RWPE2 (cell line): ENCODE data around the gene EXOC6B.
A peak's percentile ranks its signal among the peaks of the same experiment; 100 is the strongest.

Experiments used
- ATAC-seq: fragments of 200-7000 bp; cut with Tn5 transposase; 3 replicates; pipeline ENCODE4 v1.9.1; 2021; ENCODE audit warnings: low read depth
- DNase-seq: peaks from one replicate; pipeline ENCODE4 v3.0.0-alpha.2; 2020; ENCODE audit warnings: low spot score
- H3K27ac ChIP-seq: fragments of 450-650 bp; 2 replicates; pipeline ENCODE4 v1.5.1; 2017; ENCODE audit warnings: mild to moderate bottlenecking; ENCODE audit not compliant: poor library complexity, severe bottlenecking
- H3K27me3 ChIP-seq: fragments of 250-450 bp; sonication (Bioruptor Pico); 2 replicates; pipeline ENCODE4 v1.5.1; 2021; ENCODE audit warnings: mild to moderate bottlenecking, moderate library complexity; ENCODE audit not compliant: insufficient read depth, poor library complexity, severe bottlenecking
- H3K36me3 ChIP-seq: fragments of 250-450 bp; sonication (Bioruptor Pico); 2 replicates; pipeline ENCODE4 v1.5.1; 2020; ENCODE audit warnings: low read depth, mild to moderate bottlenecking, moderate library complexity
- H3K4me1 ChIP-seq: fragments of 250-450 bp; sonication (Bioruptor Pico); 2 replicates; pipeline ENCODE4 v1.5.1; 2021; ENCODE audit warnings: mild to moderate bottlenecking, moderate library complexity; ENCODE audit not compliant: insufficient read depth, poor library complexity, severe bottlenecking
- H3K4me3 ChIP-seq: fragments of 250-450 bp; sonication (Bioruptor Pico); 2 replicates; pipeline ENCODE4 v1.5.1; 2021; ENCODE audit warnings: mild to moderate bottlenecking, moderate library complexity; ENCODE audit not compliant: severe bottlenecking
- H3K9me3 ChIP-seq: fragments of 250-450 bp; sonication (Bioruptor Pico); 2 replicates; pipeline ENCODE4 v1.5.1; 2021; ENCODE audit warnings: mild to moderate bottlenecking, moderate library complexity; ENCODE audit not compliant: severe bottlenecking
- TF ChIP-seq, protein P1 (sequence below): fragments of 450-650 bp; IDR thresholded peaks from one replicate; pipeline ENCODE4 v1.5.1; 2017; ENCODE audit warnings: mild to moderate bottlenecking, moderate library complexity; ENCODE audit not compliant: poor library complexity, severe bottlenecking

Gene EXOC6B

DNA sequence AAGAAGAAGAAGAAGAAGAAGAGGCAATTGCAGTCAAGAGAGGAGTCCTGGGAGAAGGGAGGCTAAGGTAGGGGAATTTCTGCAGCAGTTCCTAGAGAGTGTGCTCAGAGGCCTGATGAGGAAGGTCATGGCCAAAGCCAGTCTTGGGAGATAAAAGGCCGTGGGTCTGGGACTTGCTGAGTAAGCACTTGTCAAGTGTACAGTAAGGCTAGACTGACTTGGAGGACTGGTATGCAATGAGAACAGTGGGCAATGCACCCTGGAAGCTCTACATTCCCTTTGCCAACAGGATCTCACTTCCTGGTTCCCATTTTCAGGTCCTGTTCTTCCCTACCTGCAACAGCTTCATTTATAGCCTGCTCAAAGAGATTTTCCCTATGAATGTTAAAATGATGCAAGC, 649.6 kb downstream of the EXOC6B start:
- H3K4me1 ChIP-seq, result no peaks in the 10 kb centered on the region
- DNase-seq, result no peak
- no peak for ATAC-seq
- no peak overlapping the region for H3K4me3 ChIP-seq
- no peaks in the 10 kb centered on the region for H3K9me3 ChIP-seq
- no peaks in the 10 kb centered on the region for H3K36me3 ChIP-seq
- TF ChIP-seq, protein P1, sequence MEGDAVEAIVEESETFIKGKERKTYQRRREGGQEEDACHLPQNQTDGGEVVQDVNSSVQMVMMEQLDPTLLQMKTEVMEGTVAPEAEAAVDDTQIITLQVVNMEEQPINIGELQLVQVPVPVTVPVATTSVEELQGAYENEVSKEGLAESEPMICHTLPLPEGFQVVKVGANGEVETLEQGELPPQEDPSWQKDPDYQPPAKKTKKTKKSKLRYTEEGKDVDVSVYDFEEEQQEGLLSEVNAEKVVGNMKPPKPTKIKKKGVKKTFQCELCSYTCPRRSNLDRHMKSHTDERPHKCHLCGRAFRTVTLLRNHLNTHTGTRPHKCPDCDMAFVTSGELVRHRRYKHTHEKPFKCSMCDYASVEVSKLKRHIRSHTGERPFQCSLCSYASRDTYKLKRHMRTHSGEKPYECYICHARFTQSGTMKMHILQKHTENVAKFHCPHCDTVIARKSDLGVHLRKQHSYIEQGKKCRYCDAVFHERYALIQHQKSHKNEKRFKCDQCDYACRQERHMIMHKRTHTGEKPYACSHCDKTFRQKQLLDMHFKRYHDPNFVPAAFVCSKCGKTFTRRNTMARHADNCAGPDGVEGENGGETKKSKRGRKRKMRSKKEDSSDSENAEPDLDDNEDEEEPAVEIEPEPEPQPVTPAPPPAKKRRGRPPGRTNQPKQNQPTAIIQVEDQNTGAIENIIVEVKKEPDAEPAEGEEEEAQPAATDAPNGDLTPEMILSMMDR, result no peak
- no peak overlapping the region for H3K27ac ChIP-seq
- no peaks in the 10 kb centered on the region for H3K27me3 ChIP-seq

GRCh38 chr2:72175636-72176035, 650.2 kb downstream of the EXOC6B start:
- Histone ChIP-seq H3K4me3 (no peak overlapping the region), H3K27ac (no peak overlapping the region), H3K36me3 (no peaks in the 10 kb centered on the region), H3K27me3 (no peaks in the 10 kb centered on the region), H3K9me3 (no peaks in the 10 kb centered on the region), H3K4me1 (no peaks in the 10 kb centered on the region)
- DNase-seq (no peak), ATAC-seq (no peak)
- TF ChIP-seq, protein P1, result no peak

- DNase-seq (no peak), ATAC-seq (no peak)
- Histone ChIP-seq H3K4me1 (no peaks in the 10 kb centered on the region), H3K9me3 (no peaks in the 10 kb centered on the region), H3K36me3 (no peaks in the 10 kb centered on the region), H3K4me3 (no peak overlapping the region), H3K27me3 (no peaks in the 10 kb centered on the region), H3K27ac (no peak overlapping the region)
- TF ChIP-seq, protein P1, result no peak
These were observed 652.1 kb downstream of the EXOC6B start for GRCh38 chr2:72173640-72174321.

- Histone ChIP-seq H3K4me3 (no peak overlapping the region), H3K27ac (no peak overlapping the region), H3K36me3 (no peaks in the 10 kb centered on the region), H3K27me3 (no peaks in the 10 kb centered on the region), H3K9me3 (no peaks in the 10 kb centered on the region), H3K4me1 (no peaks in the 10 kb centered on the region)
- TF ChIP-seq, protein P1, result no peak
- no peak for DNase-seq
- ATAC-seq, result no peak
These were observed 653.4 kb downstream of the EXOC6B start for GRCh38 chr2:72172478-72172877.

GRCh38 chr2:72166279-72166678, 659.6 kb downstream of the EXOC6B start:
- H3K27ac ChIP-seq, result peak overlapping the region; percentile 32
- no peak overlapping the region for H3K4me3 ChIP-seq
- no peak for DNase-seq
- peaks cover 8% of the 10 kb centered on the region for H3K4me1 ChIP-seq
- peak; percentile 40; the same call in 2 of the 3 replicates for ATAC-seq
- H3K36me3 ChIP-seq, result no peaks in the 10 kb centered on the region
- H3K27me3 ChIP-seq, result no peaks in the 10 kb centered on the region
- no peaks in the 10 kb centered on the region for H3K9me3 ChIP-seq
- TF ChIP-seq, protein P1, result no peak
